Activated CD8-positive, alpha-beta T cell treated with anti-CD3 and anti-CD28 coated beads, Interleukin-2, amount 10 ng/mL, durations not matched to agents 7 days and 5 days (primary cell): ENCODE results near the gene ADCY6. TPM values are rescaled to one million over a fixed set of nuclear protein-coding genes. Genes with fewer than 3 reads are reported as not detected.

ENCODE experiments used
- ATAC-seq: fragments of 150-1000 bp; cut with Tn5 transposase; one replicate; pipeline ENCODE4 v1.10.0; 2021; ENCODE audit warnings: moderate library complexity
- CTCF ChIA-PET: fragments of 350-600 bp; sonication (Branson Sonifier 250); formaldehyde crosslinking; loops from one replicate; lab custom pipeline; 2021; ENCODE audit warnings: antibody characterized with exemption; lab: Charles Lee
- POLR2A ChIA-PET: fragments of 350-600 bp; sonication (Branson Sonifier 250); formaldehyde crosslinking; loops from one replicate; lab custom pipeline; 2021; ENCODE audit warnings: antibody characterized with exemption; lab: Charles Lee
- DNase-seq: peaks from one replicate; pipeline ENCODE4 v3.0.0-alpha.2; 2020
- H3K27ac Mint-ChIP-seq: one replicate; pipeline ENCODE4 v1.8.0; 2021; ENCODE audit warnings: mild to moderate bottlenecking, mixed read lengths
- H3K27me3 Mint-ChIP-seq: one replicate; pipeline ENCODE4 v1.8.0; 2021; ENCODE audit warnings: low read depth, mixed read lengths
- H3K36me3 Mint-ChIP-seq: one replicate; pipeline ENCODE4 v1.8.0; 2021; ENCODE audit warnings: low read depth, mixed read lengths
- H3K4me1 Mint-ChIP-seq: one replicate; pipeline ENCODE4 v1.8.0; 2021; ENCODE audit warnings: low read depth, mixed read lengths
- H3K4me3 Mint-ChIP-seq: one replicate; pipeline ENCODE4 v1.8.0; 2021; ENCODE audit warnings: mild to moderate bottlenecking, mixed read lengths
- H3K9me3 Mint-ChIP-seq: one replicate; pipeline ENCODE4 v1.8.0; 2022; ENCODE audit warnings: mixed read lengths; ENCODE audit not compliant: insufficient read depth
- total RNA-seq, 2 experiments: library from RNA; stranded (reverse); gene quantifications; one replicate each; pipeline ENCODE4 v1.2.3, GENCODE V29; 2021

Gene ADCY6
- total RNA-seq, 2 experiments from 2014 or later = 0.18 to 0.37 TPM

GRCh38 chr12:48781750-48782456, 7.0 kb downstream of the ADCY6 start:
- ATAC-seq = no peak
- H3K27me3 Mint-ChIP-seq = peaks cover 22% of the 10 kb centered on the region
- no peaks in the 10 kb centered on the region for H3K36me3 Mint-ChIP-seq
- ChIA-PET CTCF (no interaction called here), POLR2A (no interaction called here)
- no peak overlapping the region for H3K27ac Mint-ChIP-seq
- H3K9me3 Mint-ChIP-seq = no peaks in the 10 kb centered on the region
- no peak overlapping the region for H3K4me3 Mint-ChIP-seq
- DNase-seq = no peak
- no peaks in the 10 kb centered on the region for H3K4me1 Mint-ChIP-seq

GRCh38 chr12:48780381-48781025, 8.4 kb downstream of the ADCY6 start:
- ChIA-PET POLR2A (no interaction called here), CTCF (interaction anchor here (0.9 to 2.1 kb wide), 3 partner anchors 15 to 34 kb away, joined by 4 to 9 read pairs (median 4); no protein-coding TSS in a partner anchor)
- DNase-seq = no peak
- no peak for ATAC-seq
- no peaks in the 10 kb centered on the region for H3K36me3 Mint-ChIP-seq
- H3K4me1 Mint-ChIP-seq = no peaks in the 10 kb centered on the region
- no peak overlapping the region for H3K27ac Mint-ChIP-seq
- H3K4me3 Mint-ChIP-seq = no peak overlapping the region
- peaks cover 14% of the 10 kb centered on the region for H3K27me3 Mint-ChIP-seq
- no peaks in the 10 kb centered on the region for H3K9me3 Mint-ChIP-seq

GRCh38 chr12:48779869-48780268, 9.0 kb downstream of the ADCY6 start:
- H3K4me3 Mint-ChIP-seq = no peak overlapping the region
- ATAC-seq (no peak), DNase-seq (no peak)
- H3K36me3 Mint-ChIP-seq = no peaks in the 10 kb centered on the region
- H3K27ac Mint-ChIP-seq = no peak overlapping the region
- H3K9me3 Mint-ChIP-seq = no peaks in the 10 kb centered on the region
- CTCF ChIA-PET = interaction anchor here (0.8 to 2.1 kb wide), 3 partner anchors 15 to 35 kb away, joined by 4 to 9 read pairs (median 4); no protein-coding TSS in a partner anchor
- no peaks in the 10 kb centered on the region for H3K4me1 Mint-ChIP-seq
- H3K27me3 Mint-ChIP-seq = peaks cover 10% of the 10 kb centered on the region
- POLR2A ChIA-PET = no interaction called here

- no peak for DNase-seq
- Mint-ChIP-seq H3K9me3 (no peaks in the 10 kb centered on the region), H3K27me3 (peaks cover 7% of the 10 kb centered on the region), H3K4me3 (no peak overlapping the region), H3K27ac (peak overlapping the region; percentile 12), H3K36me3 (no peaks in the 10 kb centered on the region), H3K4me1 (no peaks in the 10 kb centered on the region)
- no peak for ATAC-seq
- POLR2A ChIA-PET = no interaction called here
- CTCF ChIA-PET = interaction anchor here (1.0 to 1.3 kb wide), 2 partner anchors 17 to 24 kb away, joined by 3 to 4 read pairs; no protein-coding TSS in a partner anchor
Measured at GRCh38 chr12:48777501-48778400, 11.1 kb downstream of the ADCY6 start.

- Mint-ChIP-seq H3K27ac (no peak overlapping the region), H3K27me3 (peaks cover 6% of the 10 kb centered on the region), H3K4me1 (peaks cover 5% of the 10 kb centered on the region), H3K36me3 (no peaks in the 10 kb centered on the region), H3K9me3 (no peaks in the 10 kb centered on the region), H3K4me3 (no peak overlapping the region)
- CTCF ChIA-PET = interaction anchor here (1.3 kb wide), 1 partner anchor 18 kb away, joined by 3 read pairs; no protein-coding TSS in a partner anchor
- POLR2A ChIA-PET = no interaction called here
- DNase-seq (no peak), ATAC-seq (no peak)
Measured at GRCh38 chr12:48776956-48777355, 11.9 kb downstream of the ADCY6 start.

- Mint-ChIP-seq H3K9me3 (no peaks in the 10 kb centered on the region), H3K36me3 (no peaks in the 10 kb centered on the region), H3K27ac (no peak overlapping the region), H3K4me3 (no peak overlapping the region), H3K27me3 (peaks cover 5% of the 10 kb centered on the region), H3K4me1 (peaks cover 13% of the 10 kb centered on the region)
- no peak for DNase-seq
- CTCF ChIA-PET = interaction anchor here (1.3 kb wide), 1 partner anchor 18 kb away, joined by 3 read pairs; no protein-coding TSS in a partner anchor
- no peak for ATAC-seq
- POLR2A ChIA-PET = no interaction called here
Measured at GRCh38 chr12:48775991-48776649, 12.8 kb downstream of the ADCY6 start.

GRCh38 chr12:48775299-48775698, 13.6 kb downstream of the ADCY6 start:
- no peak overlapping the region for H3K4me3 Mint-ChIP-seq
- DNase-seq = no peak
- ATAC-seq = no peak

GRCh38 chr12:48774516-48774915, 14.4 kb downstream of the ADCY6 start:
- H3K27me3 Mint-ChIP-seq = peaks cover 5% of the 10 kb centered on the region

More at GRCh38 chr12:48775299-48775698, 13.6 kb downstream of the ADCY6 start:
- peaks cover 5% of the 10 kb centered on the region for H3K27me3 Mint-ChIP-seq
- POLR2A ChIA-PET = no interaction called here
- H3K27ac Mint-ChIP-seq = no peak overlapping the region
- H3K4me1 Mint-ChIP-seq = peaks cover 14% of the 10 kb centered on the region
- H3K9me3 Mint-ChIP-seq = no peaks in the 10 kb centered on the region
- CTCF ChIA-PET = interaction anchor here (1.0 kb wide), 1 partner anchor 14 kb away, joined by 3 read pairs; no protein-coding TSS in a partner anchor
- H3K36me3 Mint-ChIP-seq = no peaks in the 10 kb centered on the region

GRCh38 chr12:48773686-48774085, 15.2 kb downstream of the ADCY6 start:
- Mint-ChIP-seq H3K4me3 (no peak overlapping the region), H3K36me3 (no peaks in the 10 kb centered on the region), H3K27ac (no peak overlapping the region), H3K27me3 (peaks cover 5% of the 10 kb centered on the region), H3K9me3 (no peaks in the 10 kb centered on the region), H3K4me1 (peaks cover 14% of the 10 kb centered on the region)
- no peak for ATAC-seq
- ChIA-PET CTCF (interaction anchor here (1.6 to 3.8 kb wide), 2 partner anchors 19 to 22 kb away, joined by 10 to 15 read pairs; no protein-coding TSS in a partner anchor), POLR2A (interaction anchor here (0.8 kb wide), 1 partner anchor 810 kb away, joined by 3 read pairs; the partner anchor contains the start of gene TMEM106C)
- DNase-seq = no peak

More at GRCh38 chr12:48774516-48774915, 14.4 kb downstream of the ADCY6 start:
- Mint-ChIP-seq H3K36me3 (no peaks in the 10 kb centered on the region), H3K4me3 (no peak overlapping the region), H3K9me3 (no peaks in the 10 kb centered on the region), H3K4me1 (peaks cover 14% of the 10 kb centered on the region), H3K27ac (peak overlapping the region; percentile 13)
- ChIA-PET CTCF (interaction anchor here (1.0 kb wide), 1 partner anchor 13 kb away, joined by 3 read pairs; no protein-coding TSS in a partner anchor), POLR2A (no interaction called here)
- no peak for DNase-seq
- no peak for ATAC-seq

- Mint-ChIP-seq H3K4me1 (peaks cover 17% of the 10 kb centered on the region), H3K9me3 (no peaks in the 10 kb centered on the region), H3K27ac (peak overlapping the region; percentile 50), H3K27me3 (peaks cover 5% of the 10 kb centered on the region), H3K4me3 (no peak overlapping the region), H3K36me3 (no peaks in the 10 kb centered on the region)
- ChIA-PET CTCF (interaction anchor here (1.5 to 3.8 kb wide), 2 partner anchors 17 to 82 kb away, joined by 5 to 15 read pairs; no protein-coding TSS in a partner anchor), POLR2A (interaction anchor here (0.5 kb wide), 1 partner anchor 81 kb away, joined by 3 read pairs; the partner anchor contains the start of gene DDX23)
- no peak for DNase-seq
- no peak for ATAC-seq
Measured at GRCh38 chr12:48771588-48772112, 17.2 kb downstream of the ADCY6 start.
